HCT116 (cell line): ENCODE measurements around the gene ABHD18.

ENCODE experiments used
- CEBPB ChIP-seq: IDR thresholded peaks from 2 replicates; pipeline ENCODE4 v1.6.1; 2012; ENCODE audit warnings: low read depth
- EZH2 ChIP-seq: fragments of 200-600 bp; sonication (generic); IDR thresholded peaks from 2 replicates; pipeline ENCODE4 v1.6.1; 2017; ENCODE audit warnings: antibody characterized with exemption, mixed run types
- POLR2A ChIP-seq: IDR thresholded peaks from 2 replicates; pipeline ENCODE4 v1.7.0; 2011; ENCODE audit warnings: borderline replicate concordance; ENCODE audit not compliant: insufficient read depth, insufficient read length; ENCODE audit errors: extremely low read depth
- RAD21 ChIP-seq: IDR thresholded peaks from 2 replicates; pipeline ENCODE4 v1.6.1; 2012; ENCODE audit warnings: low read depth, mild to moderate bottlenecking
- TF ChIP-seq, protein P1 (sequence below), 3 experiments: fragments of 200-600 bp in 1 of 3; sonication (generic) in 1 of 3; IDR thresholded peaks in 2 of 3; conservative IDR thresholded peaks in 1 of 3; 2 replicates each; pipeline ENCODE4 v1.5.1; 2012 to 2017; ENCODE audit warnings: low read depth in 2 of 3, low read length in 2 of 3, antibody characterized with exemption in 1 of 3, borderline replicate concordance in 1 of 3, control low read depth in 1 of 3, mild to moderate bottlenecking in 1 of 3, mixed read lengths in 1 of 3, mixed run types in 1 of 3, moderate library complexity in 1 of 3; ENCODE audit not compliant: insufficient read depth in 1 of 3
- TF ChIP-seq, protein P2 (sequence below): IDR thresholded peaks from 2 replicates; pipeline ENCODE4 v1.6.1; 2012; ENCODE audit warnings: low read depth

DNA sequence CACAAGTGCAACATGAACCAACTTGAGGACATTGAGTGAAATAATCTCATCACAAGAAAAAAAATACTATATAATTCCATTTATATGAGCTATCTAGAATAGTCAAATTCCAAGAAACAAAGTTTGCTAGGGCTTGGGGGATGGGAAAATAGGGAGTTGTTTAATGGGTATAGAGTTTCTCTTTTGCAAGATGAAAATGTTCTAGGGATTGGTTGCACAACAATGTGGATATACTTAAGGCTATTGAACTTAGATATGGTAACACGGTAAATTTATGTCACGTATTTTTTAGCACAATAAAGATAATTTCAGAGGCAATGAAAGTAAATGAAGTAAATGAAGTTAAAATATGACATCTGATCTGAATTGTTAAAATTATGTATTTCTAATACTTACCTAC lies 8.1 kb upstream of the ABHD18 start:
- TF ChIP-seq POLR2A: no peak
- TF ChIP-seq, protein P1, sequence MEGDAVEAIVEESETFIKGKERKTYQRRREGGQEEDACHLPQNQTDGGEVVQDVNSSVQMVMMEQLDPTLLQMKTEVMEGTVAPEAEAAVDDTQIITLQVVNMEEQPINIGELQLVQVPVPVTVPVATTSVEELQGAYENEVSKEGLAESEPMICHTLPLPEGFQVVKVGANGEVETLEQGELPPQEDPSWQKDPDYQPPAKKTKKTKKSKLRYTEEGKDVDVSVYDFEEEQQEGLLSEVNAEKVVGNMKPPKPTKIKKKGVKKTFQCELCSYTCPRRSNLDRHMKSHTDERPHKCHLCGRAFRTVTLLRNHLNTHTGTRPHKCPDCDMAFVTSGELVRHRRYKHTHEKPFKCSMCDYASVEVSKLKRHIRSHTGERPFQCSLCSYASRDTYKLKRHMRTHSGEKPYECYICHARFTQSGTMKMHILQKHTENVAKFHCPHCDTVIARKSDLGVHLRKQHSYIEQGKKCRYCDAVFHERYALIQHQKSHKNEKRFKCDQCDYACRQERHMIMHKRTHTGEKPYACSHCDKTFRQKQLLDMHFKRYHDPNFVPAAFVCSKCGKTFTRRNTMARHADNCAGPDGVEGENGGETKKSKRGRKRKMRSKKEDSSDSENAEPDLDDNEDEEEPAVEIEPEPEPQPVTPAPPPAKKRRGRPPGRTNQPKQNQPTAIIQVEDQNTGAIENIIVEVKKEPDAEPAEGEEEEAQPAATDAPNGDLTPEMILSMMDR (IDR thresholded peaks at IDR 0.05 in 2 of 3, conservative IDR thresholded peaks at IDR 0.05 in 1 of 3; ENCODE audit: borderline replicate concordance in 1 of 3, insufficient read depth in 1 of 3, low read depth in 2 of 3, low read length in 2 of 3): no peak
- TF ChIP-seq, protein P2, sequence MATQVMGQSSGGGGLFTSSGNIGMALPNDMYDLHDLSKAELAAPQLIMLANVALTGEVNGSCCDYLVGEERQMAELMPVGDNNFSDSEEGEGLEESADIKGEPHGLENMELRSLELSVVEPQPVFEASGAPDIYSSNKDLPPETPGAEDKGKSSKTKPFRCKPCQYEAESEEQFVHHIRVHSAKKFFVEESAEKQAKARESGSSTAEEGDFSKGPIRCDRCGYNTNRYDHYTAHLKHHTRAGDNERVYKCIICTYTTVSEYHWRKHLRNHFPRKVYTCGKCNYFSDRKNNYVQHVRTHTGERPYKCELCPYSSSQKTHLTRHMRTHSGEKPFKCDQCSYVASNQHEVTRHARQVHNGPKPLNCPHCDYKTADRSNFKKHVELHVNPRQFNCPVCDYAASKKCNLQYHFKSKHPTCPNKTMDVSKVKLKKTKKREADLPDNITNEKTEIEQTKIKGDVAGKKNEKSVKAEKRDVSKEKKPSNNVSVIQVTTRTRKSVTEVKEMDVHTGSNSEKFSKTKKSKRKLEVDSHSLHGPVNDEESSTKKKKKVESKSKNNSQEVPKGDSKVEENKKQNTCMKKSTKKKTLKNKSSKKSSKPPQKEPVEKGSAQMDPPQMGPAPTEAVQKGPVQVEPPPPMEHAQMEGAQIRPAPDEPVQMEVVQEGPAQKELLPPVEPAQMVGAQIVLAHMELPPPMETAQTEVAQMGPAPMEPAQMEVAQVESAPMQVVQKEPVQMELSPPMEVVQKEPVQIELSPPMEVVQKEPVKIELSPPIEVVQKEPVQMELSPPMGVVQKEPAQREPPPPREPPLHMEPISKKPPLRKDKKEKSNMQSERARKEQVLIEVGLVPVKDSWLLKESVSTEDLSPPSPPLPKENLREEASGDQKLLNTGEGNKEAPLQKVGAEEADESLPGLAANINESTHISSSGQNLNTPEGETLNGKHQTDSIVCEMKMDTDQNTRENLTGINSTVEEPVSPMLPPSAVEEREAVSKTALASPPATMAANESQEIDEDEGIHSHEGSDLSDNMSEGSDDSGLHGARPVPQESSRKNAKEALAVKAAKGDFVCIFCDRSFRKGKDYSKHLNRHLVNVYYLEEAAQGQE: no peak
- TF ChIP-seq EZH2: no peak
- no peak for TF ChIP-seq CEBPB
- no peak for TF ChIP-seq RAD21
